Hypothalamus (tissue), 51 donors: ENCODE measurements around the gene BRD3.
"Not testable (repeated sequence)": the region's sequence is repeated elsewhere in the genome, so short reads cannot be mapped to it uniquely, and the experiment has no call there.

Source experiments
- DNase-seq, 51 donors: peaks; one replicate each; lab custom pipeline; 2025; lab: John Stamatoyannopoulos, UW

BRD3 gene

DNA sequence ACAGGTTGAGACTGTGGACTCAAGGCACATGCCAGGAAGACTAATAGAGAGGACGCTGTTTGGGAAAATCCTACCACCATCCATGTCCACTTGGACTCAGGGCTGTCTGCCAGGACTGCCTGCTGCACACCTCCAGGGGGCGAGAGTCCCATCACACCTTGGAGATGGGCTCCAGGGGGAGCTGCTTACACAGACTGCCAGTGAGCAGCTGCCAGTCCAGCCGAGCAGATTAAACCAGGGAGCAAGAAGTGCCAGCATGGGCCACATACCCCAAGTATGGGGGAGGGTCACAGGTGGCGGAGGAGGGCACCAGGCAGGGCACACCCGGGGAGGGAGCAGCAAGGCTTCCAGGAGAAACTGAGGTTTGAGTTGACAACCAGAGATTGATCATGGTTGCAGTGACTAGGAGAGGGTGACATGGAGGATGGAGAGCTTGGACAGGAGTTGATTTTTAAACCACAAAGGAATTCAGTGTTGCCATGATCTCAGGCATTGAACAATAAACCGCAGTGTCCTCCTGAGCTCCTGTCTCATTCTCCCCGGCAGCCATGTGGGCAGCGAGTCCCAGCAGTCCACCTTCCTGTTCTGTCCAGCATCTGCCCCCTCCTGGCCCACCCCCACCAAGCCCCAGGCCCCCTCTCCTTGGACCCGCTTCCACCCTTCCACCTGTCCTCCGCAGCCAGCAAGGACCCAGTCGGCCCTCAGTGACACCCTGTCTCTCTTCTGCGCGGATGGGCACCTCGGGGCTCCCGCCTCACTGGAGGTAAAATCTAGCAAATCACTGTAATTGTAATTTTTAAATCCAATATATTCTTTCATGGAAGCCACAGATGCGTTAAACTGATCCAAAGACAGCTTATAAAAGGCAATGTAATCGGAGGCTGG, 72.6 kb downstream of the BRD3 start:
- DNase-seq = no peak

DNA sequence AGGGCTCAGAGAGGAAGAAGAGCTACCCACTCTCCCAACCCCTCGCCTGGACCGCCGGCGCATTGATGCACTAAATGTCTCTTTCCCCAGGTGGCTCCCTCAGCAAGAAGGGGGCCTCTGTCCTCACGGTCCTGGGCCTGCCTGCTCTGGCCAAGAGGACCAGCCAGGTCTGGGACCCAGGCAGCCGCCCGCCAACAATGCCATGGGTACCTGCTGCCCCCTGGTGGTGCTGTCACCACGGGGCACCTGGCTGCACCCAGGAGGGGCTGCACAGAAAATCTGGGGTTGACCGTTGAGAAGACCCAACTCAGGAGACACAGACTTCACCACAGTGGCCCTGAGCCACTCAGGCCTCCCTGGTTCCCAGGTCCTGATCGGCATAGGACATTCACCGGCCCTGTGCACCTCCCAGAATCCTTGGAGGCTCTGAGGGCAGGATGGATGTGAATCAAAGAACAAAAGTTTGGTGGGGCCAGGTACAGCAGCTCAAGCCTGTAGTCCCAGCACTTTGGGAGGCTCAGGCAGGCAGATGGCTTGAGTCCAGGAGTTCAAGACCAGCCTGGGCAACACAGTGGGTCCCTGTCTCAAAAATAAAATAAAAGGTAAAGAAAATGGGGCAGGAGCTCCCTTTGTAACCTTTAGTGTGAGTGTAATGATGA, 73.3 kb downstream of the BRD3 start:
- DNase-seq = peak in 49 of 51 donors; percentile 25 to 89 (median 64)

DNA sequence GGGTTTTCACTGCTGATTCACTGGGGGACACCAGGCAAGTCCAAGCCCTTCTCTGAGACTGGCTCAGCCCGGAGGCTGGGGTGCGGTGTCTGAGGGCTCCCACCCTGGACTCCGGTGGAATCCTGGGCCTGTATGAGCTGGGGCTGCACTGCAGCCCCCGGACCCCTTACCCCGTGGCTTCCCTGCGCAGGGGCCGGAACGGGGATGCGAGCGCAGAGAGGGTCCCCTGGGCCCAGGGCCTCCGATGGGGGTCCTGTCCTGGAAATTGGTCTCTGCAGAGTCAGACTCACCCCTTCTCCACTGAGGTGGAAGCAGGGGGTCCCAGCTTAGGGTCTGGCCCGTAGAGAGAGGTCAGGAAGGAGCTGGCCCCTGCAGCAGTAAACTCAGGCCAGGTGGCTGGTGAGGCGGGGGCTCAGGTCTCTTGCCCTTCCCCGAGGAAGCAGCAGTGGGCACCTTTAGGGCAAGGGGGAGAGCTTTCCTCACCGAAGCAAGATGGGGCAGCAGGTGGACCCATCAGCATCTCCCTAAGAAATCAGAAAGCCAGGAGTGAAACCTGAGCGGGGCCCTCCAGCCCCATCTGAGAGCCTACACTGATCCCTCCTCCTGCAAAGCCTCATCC, 74.1 kb downstream of the BRD3 start:
- DNase-seq = no peak

DNA sequence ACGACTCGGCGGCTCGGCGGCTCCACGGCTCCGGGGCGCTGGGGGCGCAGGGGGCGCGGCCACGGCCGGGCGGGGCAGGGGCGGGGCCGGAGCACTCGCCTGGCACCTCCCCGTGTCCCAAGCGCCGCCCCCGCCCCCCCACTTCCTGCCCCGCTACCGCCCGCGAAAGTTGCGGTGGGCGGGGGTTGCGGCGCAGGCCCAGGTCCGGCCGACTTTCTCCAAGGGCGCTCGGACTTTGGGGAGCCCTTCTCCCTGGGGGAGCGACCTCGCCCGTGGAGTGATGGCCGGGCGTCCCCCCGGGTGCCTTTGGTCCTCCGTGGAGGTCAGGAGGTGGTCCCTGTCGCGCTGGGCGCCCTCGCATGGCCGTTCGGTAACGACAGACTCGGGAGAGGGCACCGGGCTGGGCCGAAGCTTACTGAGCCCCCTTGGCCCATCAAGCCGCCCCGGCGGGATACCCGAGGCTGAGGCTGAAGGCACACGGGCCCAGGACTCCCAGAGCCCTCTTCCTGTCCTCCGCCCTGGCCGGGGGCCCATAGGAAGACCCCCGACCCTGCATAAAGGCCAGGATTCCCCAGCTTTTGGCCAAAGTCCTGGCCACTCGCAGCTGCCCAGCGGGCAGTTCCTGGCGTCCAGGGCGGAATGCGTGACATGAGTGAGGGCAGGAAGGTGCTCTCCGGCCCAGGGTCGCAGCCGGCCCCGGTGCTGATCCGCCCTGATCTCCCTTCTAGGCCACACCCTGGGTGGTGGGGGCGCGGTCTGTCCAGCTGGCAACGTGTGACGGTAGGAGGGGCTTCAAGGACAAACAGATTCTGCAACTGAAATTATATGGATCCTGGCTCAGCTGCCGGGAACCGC, 74.8 kb downstream of the BRD3 start:
- peak in 36 of 51 donors; percentile 16 to 83 (median 56) for DNase-seq

DNA sequence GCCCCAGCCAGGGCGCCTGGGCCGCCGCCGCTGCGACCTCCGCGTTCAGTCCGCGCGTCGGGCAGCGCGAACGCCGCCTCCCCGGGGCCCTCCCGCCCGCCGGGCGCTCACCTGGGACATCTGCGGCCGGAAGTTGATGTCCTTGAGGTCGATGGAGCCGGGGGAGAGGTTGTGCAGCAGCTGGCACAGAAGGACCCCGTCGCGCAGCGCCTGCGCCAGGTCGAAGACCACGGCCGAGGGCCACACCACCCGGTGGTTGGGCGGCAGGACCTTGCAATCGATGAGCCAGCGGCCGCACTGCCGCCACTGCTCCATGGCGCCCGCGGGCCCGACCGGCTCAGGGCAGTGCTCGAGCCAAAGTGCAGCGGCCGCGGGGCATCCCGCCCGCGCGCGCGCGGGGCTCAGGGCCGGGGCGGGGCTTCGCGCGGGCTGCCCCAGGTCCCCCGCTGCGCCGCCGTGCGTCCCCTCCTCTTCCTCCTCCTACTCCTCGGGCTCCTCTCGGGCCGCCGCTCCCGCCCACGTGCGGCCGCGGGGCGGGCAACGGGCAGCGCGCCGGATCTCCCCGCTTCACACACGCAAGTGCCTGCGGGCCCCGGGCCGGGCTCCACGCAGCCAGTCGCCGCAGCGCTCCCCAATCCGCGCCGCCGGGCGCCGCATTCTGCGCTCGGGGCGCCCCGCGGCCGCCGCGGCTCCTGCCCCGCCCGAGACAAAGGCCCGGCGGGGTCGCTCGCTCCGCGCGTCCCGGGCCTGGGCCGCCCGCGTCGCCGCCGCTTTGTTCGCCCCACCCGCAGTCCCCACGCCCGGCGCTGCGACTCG, 75.7 kb downstream of the BRD3 start, which contains the start of gene VAV2:
TSS of gene VAV2 (minus strand) at position 361 of the 816 bp plus-strand sequence. CDS start at position 315, 46 bp downstream.
- DNase-seq = peak in 17 of 51 donors; percentile 9 to 61 (median 42)

DNA sequence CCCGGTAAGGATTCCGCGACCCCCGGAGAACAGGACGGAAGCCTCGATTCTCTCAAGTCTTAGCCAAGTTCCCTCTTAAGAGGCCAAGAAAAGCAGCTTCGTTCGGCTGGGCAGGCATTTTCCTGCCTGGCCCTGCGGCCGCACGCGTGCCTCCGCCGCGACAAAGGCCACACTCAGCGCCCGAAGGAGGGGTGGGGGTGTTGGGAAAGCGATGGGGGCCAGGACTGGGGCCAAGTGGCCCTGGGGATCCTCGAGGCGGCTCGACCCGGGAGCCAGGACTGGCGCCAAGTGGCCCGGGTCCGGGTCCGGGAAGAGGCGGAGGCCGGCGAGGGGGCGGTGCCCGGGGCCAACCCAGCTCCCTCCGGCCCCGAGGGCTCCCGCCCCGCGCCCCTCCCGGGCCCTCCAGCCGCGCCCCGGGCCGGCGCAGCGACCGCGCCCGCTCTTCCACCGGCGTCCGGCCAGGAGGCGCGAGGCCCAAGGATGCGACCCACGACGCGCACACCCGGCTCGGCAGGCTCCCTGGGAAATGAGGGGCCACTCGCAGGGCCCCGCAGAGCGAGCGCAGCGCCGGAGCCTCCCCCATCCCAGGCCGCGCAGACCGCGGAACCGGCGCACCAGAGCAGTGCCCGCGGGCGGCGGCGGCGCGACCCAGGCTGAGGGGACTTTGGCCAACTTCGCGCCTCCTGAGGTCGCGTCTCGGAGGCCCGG, 76.5 kb downstream of the BRD3 start:
- DNase-seq = peak in 3 of 51 donors; percentile 29 to 56 (median 50)

DNA sequence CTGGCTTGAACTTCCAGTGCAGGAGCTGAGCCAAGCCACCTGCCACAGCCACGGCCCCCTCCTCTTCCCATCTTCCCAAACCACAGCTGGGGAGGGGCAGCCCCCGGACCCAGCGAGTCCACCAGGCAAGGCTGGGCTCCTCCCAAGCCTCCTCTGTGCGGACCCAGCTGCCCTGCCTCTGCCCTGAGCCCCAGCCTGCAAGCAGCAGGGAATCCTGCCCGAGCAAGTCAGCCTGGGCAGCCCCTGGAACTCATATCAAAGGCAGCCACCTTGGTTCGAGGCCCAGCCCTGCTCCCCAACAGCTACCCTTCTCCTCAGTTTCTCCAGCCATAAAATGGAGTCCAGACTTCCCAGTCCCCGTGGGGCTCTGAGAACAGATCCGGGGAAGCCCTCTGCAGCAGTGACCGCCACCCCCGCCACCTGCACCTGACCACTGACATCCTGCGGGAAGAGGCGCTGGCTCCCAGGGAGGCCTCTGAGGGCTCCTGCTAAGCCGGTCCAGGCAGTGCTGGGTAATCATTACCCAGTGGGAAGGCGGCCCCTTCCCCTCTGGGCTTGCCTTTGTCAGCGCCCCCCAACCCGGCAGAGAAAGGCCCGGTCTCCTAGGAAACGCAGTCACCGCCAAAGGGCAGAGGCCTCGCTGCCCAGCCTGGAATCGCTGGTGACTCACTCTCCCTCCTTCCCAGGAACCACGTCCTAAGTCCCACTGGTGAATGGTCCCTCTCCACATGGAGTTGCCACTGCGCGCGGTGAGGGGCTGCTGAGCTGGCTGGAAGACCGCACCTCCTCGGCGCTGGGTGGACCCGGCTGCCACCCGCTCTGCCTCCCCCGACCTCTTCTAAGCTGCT, 77.2 kb downstream of the BRD3 start:
- DNase-seq = peak in 7 of 51 donors; percentile 9 to 64 (median 30)

DNA sequence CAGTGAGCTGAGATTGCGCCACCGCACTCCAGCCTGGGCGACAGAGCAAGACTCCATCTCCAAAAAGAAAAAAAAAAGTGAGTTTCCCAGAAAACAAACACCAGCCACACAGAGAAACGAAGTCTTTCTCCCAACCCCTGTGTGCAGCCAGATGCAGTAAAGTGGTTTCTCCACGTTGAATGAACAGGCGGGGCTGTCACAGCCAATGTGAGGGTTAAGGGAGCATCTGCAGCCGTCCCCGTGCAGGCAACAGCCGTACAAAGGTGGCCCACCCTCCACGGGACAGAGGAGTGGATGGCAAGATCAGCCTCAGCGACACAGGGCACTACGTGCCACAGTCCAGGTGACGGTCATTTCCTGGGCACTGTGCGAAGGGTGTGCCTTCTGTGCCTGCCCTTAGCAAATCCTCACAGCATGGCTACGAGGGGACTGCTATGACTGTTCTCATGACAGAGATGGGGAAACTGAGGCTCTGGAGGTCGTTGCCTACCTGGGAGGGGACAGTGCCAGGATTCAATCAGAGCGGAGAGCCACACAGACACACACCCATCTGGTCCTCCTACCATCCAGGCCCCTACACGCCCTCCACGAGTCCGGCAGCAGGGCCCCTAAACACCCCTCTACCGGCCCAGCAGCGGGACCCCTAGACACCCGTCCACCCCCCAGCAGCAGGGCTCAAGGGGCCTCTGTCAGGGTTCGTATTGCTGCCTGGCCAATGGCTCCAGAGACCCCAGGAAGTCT, 78.0 kb downstream of the BRD3 start:
- no peak for DNase-seq

DNA sequence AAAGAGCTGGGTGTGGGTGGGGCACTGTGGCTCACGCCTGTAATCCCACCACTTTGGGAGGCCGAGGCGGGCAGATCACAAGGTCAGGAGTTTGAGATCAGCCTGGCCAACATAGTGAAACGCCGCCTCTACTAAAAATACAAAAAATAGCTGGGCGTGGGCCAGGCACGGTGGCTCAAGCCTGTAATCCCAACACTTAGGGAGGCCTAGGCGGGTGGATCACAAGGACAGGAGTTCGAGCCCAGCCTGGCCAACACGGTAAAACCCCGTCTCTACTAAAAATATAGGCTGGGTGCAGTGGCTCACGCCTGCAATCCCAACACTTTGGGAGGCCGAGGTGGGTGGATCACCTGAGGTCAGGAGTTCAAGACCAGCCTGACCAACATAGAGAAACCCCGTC, 79.1 kb downstream of the BRD3 start:
- DNase-seq = not testable (repeated sequence)

DNA sequence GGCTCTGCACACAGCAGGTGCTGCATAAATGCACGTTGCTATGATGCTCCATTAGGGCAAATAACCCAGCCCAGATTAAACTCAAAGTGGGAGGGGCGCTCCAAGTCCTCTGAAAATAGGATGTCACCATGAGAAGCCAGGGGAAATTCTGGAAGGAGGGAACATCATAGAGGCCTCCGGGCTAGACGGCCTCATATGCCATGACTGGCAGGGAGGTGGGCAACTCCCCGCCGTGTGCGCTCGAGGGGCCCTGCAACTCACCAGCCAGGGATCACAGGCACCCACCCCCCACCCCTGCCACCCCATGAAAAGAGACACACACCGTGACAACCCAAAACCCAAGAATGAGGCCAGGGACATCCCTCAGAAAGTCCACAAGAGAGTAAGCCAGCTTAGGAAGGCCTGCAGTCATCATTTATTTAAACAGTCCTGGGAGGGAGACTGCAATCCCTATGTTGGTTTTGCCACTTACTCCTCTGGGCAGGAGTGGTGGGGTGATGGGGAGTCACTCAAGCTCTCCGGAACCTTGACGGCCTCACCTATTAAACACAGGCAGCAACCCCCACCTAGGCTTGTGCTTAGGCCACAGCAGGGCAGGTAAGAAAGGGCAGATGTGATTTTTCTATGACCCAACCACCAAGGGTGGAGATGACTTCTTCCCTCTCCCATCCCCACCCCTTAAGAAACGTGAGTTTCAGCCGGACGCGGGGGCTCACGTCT, 79.7 kb downstream of the BRD3 start:
- DNase-seq = no peak

DNA sequence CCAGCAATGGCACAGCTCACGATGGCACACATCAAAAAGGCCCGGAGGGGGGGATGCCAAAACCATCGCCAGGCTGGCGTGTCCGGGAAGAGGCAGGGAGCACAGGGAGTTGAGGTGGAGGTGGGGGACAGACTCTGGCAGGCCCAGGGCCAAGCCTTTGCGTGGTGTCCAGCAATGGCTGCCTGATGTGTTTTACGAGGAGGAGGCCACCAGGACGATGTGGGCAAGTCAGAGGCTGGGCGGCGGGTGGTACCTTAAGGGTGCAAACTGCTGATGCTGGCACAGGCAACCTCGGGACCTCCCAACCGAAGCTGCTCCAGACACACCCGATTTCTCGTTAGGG, 80.4 kb downstream of the BRD3 start:
- DNase-seq = no peak

DNA sequence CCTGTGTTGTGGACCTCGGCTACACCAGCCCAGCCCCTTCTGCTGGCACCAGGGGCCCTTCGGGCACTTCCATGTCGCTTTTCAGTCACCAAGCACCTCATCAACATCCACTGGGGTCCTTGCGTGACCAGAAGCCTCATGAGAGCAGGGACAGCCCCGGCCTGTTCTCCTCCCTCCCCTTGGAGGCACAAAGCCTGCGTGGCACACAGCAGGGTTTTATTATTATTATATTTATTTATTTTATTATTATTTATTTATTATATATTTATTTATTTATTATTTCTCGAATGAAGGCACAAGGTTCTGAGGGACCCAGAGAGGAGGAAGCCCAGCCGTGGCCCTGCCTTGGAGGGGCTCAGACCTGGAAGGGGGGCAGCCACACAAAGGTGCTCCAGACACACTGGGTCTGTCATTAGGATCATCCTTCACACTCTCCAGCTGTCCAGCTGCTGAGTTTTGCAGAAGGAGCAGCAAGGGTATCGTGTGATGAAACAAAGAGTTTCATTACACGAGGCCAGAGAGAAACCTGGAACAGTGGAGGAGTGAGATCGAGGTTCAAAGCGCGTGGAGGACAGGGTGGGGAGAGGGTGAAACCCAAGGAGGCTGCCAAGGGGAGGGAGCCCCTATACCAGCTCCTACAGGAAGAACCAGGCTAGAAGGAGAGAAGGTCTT, 80.9 kb downstream of the BRD3 start:
- DNase-seq = no peak

DNA sequence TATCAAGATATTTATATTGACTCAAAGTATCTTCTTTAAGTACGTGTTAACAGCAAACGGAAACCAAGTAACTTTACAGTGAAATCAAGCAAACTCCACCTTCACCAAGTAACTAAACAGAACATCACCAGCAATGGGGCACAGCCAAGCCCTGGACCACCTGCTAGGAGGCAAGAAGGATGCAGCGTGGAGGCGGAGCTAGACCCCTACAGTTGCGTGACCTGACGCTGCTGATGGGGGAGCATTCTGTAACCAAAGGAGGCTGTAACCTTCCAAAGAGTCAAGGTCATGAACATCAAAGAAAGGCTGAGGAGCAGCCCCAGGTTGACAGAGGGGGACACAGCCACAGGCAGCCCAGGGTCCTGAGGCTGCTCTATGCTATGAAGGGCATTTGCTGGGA, 81.8 kb downstream of the BRD3 start:
- no peak for DNase-seq

DNA sequence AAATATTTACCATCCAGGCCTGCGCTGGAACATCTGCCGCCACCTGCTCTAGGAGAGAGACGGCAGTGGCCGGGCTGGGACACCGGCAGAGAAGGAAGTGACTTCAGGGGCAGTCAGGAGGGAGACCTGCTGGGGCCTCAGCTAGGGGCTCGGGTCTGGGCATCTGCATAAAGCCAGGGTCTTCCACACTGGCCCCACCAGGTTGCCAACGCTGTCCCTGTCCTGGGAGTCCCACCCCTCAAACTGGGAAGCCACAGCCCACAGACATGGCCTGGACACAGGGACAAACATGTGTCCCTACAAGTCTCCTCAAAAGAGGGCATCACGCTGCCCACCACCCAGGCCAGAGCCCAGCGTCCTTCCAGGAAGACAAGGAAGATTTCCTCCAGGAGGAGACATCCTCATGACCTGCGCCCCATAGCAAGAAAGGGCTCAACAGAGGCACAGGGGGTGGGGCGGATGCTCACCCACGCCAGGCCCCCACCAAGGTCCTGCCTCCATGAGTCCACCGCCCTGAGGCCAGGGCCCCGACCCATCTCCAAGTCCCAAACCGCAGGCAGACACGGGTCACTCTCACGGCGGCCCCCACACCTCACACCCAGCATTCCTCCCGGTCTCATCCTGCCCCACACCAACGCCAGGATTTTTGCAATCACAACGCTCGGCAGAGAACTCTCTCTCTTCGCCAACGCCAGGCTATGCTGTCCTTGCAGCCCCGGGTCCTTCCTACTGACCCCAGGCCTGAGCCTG, 84.7 kb downstream of the BRD3 start:
- DNase-seq = no peak

DNA sequence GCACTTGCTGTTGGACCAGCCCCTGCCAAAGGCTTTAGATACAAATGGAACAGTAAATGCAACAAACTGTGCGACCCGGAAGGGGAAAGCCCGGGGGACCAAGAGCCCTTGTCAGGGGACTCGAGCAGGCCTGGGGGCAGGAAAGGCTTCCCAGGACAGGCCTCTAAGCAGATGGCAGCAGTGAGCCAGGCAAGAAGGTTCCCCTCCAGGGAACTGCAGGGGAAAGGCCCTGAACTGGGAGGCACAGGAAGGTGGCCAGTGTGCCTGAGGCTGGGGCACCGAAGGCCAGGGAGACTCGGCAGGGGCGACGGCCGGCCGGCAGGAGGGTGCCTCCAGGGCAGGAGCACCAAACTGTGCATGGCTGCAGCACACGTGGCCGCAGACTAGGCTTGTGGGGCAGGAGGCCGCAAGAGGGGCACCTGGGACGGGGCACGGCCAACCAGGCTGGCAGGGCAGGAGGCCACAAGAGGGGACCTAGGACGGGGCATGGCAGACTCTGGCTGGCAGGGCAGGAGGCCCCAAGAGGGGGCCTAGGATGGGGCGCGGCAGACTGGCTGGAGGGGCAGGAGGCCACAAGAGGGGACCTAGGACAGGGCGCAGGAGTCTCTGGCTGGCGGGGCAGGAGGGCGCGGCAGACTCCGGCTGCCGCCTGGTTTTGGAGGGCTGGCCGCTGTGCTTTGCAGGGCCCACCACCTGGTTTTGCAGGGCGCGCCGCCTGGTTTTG, 85.7 kb downstream of the BRD3 start:
- DNase-seq = no peak
